K562 (cell line): ENCODE data around the gene PRUNE1. TPM values are rescaled to one million over a fixed set of nuclear protein-coding genes. Genes with fewer than 3 reads are reported as not detected.

Experiments used
- ARHGAP35 ChIP-seq: fragments of 450-650 bp; IDR thresholded peaks from 2 replicates; pipeline ENCODE4 v1.6.1; 2018; ENCODE audit not compliant: partially characterized antibody
- CHD1 ChIP-seq: fragments of 200-600 bp; sonication (generic); IDR thresholded peaks from one replicate; pipeline ENCODE4 v1.6.1; 2012; ENCODE audit warnings: mild to moderate bottlenecking, moderate library complexity, low read length, inconsistent platforms
- CTBP1 ChIP-seq: fragments of 450-650 bp; IDR thresholded peaks from 2 replicates; pipeline ENCODE4 v1.6.1; 2016; ENCODE audit warnings: borderline replicate concordance
- CXXC5 ChIP-seq: fragments of 250-450 bp; sonication (Bioruptor Pico); IDR thresholded peaks from 2 replicates; pipeline ENCODE4 v1.8.0; 2022; ENCODE audit warnings: inconsistent platforms, mild to moderate bottlenecking, moderate library complexity
- EP400 ChIP-seq: fragments of 450-650 bp; IDR thresholded peaks from 2 replicates; pipeline ENCODE4 v1.6.1; 2017; ENCODE audit warnings: antibody characterized with exemption, mild to moderate bottlenecking, moderate library complexity
- GABPA ChIP-seq: fragments of 200-800 bp; sonication (Bioruptor generic); conservative IDR thresholded peaks from 2 replicates; pipeline ENCODE4 v1.6.1; 2016; ENCODE audit warnings: low read depth, missing genetic modification characterization, missing compliant biosample characterization
- HDGF ChIP-seq: fragments of 450-650 bp; IDR thresholded peaks from 2 replicates; pipeline ENCODE4 v1.6.1; 2016
- HLTF ChIP-seq: fragments of 450-650 bp; IDR thresholded peaks from 2 replicates; pipeline ENCODE4 v1.6.1; 2016
- ID3 ChIP-seq, 2 experiments: fragments of 250-450 bp in 1 of 2; fragments of 450-650 bp in 1 of 2; sonication (Bioruptor Pico) in 1 of 2; IDR thresholded peaks; 2 replicates each; pipeline versions ENCODE4 v1.6.1 to v1.8.0; 2016 to 2021; ENCODE audit warnings: mild to moderate bottlenecking in 2 of 2, moderate library complexity in 2 of 2, missing compliant biosample characterization in 1 of 2, missing genetic modification characterization in 1 of 2
- POLR2AphosphoS5 ChIP-seq: IDR thresholded peaks from 2 replicates; pipeline ENCODE4 v1.6.1; 2011; ENCODE audit warnings: mild to moderate bottlenecking, low read depth, low read length, moderate library complexity; ENCODE audit not compliant: control insufficient read depth, insufficient read depth
- POLR2B ChIP-seq: fragments of 450-650 bp; IDR thresholded peaks from 2 replicates; pipeline ENCODE4 v1.6.1; 2018; ENCODE audit warnings: low read depth; ENCODE audit not compliant: partially characterized antibody
- TCFL5 ChIP-seq: fragments of 250-450 bp; sonication (Bioruptor Pico); conservative IDR thresholded peaks from 2 replicates; pipeline ENCODE4 v1.6.1; 2021; ENCODE audit warnings: mild to moderate bottlenecking, moderate library complexity, matching md5 sums
- XRCC5 ChIP-seq: fragments of 200-400 bp; formaldehyde crosslinking; IDR thresholded peaks from 2 replicates; pipeline ENCODE4 v1.6.1; 2017; ENCODE audit warnings: low read depth, mild to moderate bottlenecking, low read length
- ZNF239 ChIP-seq: fragments of 250-450 bp; sonication (Bioruptor Pico); IDR thresholded peaks from 2 replicates; pipeline ENCODE4 v1.4.0; 2020; ENCODE audit warnings: mild to moderate bottlenecking
- ZSCAN29 ChIP-seq: fragments of 450-650 bp; IDR thresholded peaks from 2 replicates; pipeline ENCODE4 v1.6.1; 2017
- polyA plus RNA-seq, 8 experiments: library from polyadenylated mRNA; depleted of rRNA in 4 of 8; stranded (reverse) in 5 of 8; unstranded in 3 of 8; fragments of >200 nt; fragmentation: Nextera tagmentation in 2 of 8; fragmentation: Illumina TruSeq in 1 of 8; extraction: Ambion mirVana in 2 of 8; extraction: Trizol in 1 of 8; gene quantifications; 2 replicates each; pipeline versions ENCODE4 v1.2.1 to v1.2.3, GENCODE V29; 2011 to 2014; ENCODE audit warnings: inconsistent platforms in 1 of 8, missing spikeins in 1 of 8
- total RNA-seq, 7 experiments: library from RNA; depleted of rRNA in 6 of 7; stranded (reverse); fragments of >200 nt in 6 of 7; fragmentation: Illumina TruSeq in 2 of 7; extraction: Trizol in 2 of 7; gene quantifications; 2 replicates each; pipeline versions ENCODE4 v1.2.1 to v1.2.3, GENCODE V29; 2011 to 2021; ENCODE audit warnings: low replicate concordance in 1 of 7
- TF ChIP-seq, protein P1 (sequence below), 2 experiments: fragments of 450-650 bp; conservative IDR thresholded peaks; 2 replicates each; pipeline ENCODE4 v1.6.1; 2017; ENCODE audit warnings: mild to moderate bottlenecking in 2 of 2, moderate library complexity in 2 of 2
- TF ChIP-seq, protein P2 (sequence below): sonication (generic); formaldehyde crosslinking; IDR thresholded peaks from 2 replicates; pipeline ENCODE4 v1.8.0; 2023; ENCODE audit warnings: mild to moderate bottlenecking, missing genetic modification reagents
- TF ChIP-seq, protein P3 (sequence below): IDR thresholded peaks from 3 replicates; pipeline ENCODE4 v1.6.1; 2011; ENCODE audit warnings: borderline replicate concordance, mild to moderate bottlenecking, moderate library complexity; ENCODE audit not compliant: insufficient read length; ENCODE audit errors: extremely low read depth

PRUNE1 gene
- total and polyA plus RNA-seq, 9 of the 15 experiments (the other 6 are each of a cell fraction or from before 2014, with no cell fraction given), result 16.7 to 48.3 (median 26.2) TPM

DNA sequence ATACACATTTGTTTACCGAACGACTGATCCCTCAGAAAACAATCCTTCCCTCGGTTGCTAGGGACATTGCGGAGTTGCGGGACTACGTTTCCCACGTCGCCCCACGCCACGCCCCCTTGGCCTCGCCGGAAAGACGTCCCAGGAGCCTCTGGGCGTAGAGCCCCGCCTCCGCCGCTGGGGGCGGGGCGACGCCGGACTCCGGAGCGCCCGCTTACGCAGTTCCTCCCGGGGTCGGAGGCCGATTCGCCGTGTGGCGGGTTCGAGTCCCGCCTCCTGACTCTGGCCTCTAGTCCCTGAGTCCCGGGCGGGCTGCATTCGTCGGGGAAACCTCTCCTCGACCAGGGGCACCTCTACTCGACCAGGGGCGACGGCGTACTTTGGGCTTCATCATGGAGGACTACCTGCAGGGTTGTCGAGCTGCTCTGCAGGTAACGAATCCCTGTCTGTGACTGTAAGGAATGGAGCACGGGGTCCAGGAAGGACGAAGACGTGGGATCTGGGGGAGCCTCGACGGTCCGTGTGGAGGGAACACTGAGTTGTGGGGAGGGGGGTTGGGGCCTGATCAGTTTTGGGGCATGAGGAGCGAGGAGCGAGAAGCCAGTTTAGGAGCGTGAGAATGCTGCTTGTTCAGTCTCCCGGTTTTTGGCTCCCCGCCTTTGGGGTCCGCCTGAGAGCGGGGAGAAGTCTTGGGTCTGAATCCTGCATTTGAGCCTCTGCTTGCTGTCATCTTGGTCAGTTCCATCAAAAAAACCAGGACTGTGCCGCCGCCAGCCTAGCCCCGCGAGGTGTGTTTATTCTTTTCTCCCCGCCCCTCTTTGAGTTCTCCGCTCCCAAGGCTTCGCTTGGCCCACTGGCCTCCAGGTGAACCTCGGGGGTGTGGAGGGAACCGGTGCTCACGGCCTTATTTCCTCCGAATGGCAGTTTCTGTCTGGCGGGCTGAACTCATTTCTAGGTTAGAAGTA is at the start of gene PRUNE1 (continued):
- TF ChIP-seq XRCC5 (0 out of 2 replicates have a peak, but pooled peaks have one; percentile 57), HDGF (peak; percentile 86), CXXC5 (CRISPR knock-in tag) (peak; percentile 88), TCFL5 (CRISPR knock-in tag) (no peak), HLTF (peak; percentile 92), CTBP1 (peak; percentile 53; the same call in 1 of the 2 replicates), GABPA (tag) (peak; percentile 91), ID3 (CRISPR knock-in tag; IDR thresholded peaks at IDR 0.05) (no peak), ID3 (tag; IDR thresholded peaks at IDR 0.05) (0 out of 2 replicates have a peak, but pooled peaks have one; percentile 61), POLR2AphosphoS5 (peak; percentile 51; the same call in 1 of the 2 replicates), EP400 (peak; percentile 65), ZSCAN29 (peak; percentile 77), ZNF239 (CRISPR knock-in tag) (no peak), ARHGAP35 (peak; percentile 78), POLR2B (peak; percentile 73), CHD1 (peak; percentile 67)
- TF ChIP-seq, protein P1, sequence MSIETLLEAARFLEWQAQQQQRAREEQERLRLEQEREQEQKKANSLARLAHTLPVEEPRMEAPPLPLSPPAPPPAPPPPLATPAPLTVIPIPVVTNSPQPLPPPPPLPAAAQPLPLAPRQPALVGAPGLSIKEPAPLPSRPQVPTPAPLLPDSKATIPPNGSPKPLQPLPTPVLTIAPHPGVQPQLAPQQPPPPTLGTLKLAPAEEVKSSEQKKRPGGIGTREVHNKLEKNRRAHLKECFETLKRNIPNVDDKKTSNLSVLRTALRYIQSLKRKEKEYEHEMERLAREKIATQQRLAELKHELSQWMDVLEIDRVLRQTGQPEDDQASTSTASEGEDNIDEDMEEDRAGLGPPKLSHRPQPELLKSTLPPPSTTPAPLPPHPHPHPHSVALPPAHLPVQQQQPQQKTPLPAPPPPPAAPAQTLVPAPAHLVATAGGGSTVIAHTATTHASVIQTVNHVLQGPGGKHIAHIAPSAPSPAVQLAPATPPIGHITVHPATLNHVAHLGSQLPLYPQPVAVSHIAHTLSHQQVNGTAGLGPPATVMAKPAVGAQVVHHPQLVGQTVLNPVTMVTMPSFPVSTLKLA (conservative IDR thresholded peaks at IDR 0.05), result peak; percentile 2 to 40; a peak in 2 of 4 replicates
- TF ChIP-seq, protein P2, sequence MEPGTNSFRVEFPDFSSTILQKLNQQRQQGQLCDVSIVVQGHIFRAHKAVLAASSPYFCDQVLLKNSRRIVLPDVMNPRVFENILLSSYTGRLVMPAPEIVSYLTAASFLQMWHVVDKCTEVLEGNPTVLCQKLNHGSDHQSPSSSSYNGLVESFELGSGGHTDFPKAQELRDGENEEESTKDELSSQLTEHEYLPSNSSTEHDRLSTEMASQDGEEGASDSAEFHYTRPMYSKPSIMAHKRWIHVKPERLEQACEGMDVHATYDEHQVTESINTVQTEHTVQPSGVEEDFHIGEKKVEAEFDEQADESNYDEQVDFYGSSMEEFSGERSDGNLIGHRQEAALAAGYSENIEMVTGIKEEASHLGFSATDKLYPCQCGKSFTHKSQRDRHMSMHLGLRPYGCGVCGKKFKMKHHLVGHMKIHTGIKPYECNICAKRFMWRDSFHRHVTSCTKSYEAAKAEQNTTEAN (CRISPR knock-in tag), result no peak
- TF ChIP-seq, protein P3, sequence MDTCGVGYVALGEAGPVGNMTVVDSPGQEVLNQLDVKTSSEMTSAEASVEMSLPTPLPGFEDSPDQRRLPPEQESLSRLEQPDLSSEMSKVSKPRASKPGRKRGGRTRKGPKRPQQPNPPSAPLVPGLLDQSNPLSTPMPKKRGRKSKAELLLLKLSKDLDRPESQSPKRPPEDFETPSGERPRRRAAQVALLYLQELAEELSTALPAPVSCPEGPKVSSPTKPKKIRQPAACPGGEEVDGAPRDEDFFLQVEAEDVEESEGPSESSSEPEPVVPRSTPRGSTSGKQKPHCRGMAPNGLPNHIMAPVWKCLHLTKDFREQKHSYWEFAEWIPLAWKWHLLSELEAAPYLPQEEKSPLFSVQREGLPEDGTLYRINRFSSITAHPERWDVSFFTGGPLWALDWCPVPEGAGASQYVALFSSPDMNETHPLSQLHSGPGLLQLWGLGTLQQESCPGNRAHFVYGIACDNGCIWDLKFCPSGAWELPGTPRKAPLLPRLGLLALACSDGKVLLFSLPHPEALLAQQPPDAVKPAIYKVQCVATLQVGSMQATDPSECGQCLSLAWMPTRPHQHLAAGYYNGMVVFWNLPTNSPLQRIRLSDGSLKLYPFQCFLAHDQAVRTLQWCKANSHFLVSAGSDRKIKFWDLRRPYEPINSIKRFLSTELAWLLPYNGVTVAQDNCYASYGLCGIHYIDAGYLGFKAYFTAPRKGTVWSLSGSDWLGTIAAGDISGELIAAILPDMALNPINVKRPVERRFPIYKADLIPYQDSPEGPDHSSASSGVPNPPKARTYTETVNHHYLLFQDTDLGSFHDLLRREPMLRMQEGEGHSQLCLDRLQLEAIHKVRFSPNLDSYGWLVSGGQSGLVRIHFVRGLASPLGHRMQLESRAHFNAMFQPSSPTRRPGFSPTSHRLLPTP, result peak; percentile 99
